Measurements from ENCODE around the gene SART3. TPM values are rescaled to one million over a fixed set of nuclear protein-coding genes. Genes with fewer than 3 reads are reported as not detected.

Gene SART3
- total and polyA plus RNA-seq, 10 of the 15 experiments (the other 5 are each of a cell fraction or from before 2014, with no cell fraction given) = 8.8 to 179 (median 54.9) TPM

GRCh38 chr12:108605000-108605689 lies 44.2 kb upstream of the SART3 start:
- BruUV-seq (replicated peaks) = no TSS peak
- no peak overlapping the region for H3K4me2 ChIP-seq (ENCODE audit: control insufficient read depth, insufficient read depth)
- ChIA-PET POLR2A (no interaction called here), SMC1A (ENCODE audit: uncharacterized antibody, unreplicated experiment) (interaction anchor here (0.6 to 1.5 kb wide), 3 partner anchors 10 to 974 kb away, joined by 3 to 5 read pairs (median 5); no protein-coding TSS in a partner anchor), RAD21 (ENCODE audit: unreplicated experiment) (no interaction called here), CTCF (no interaction called here)
- no peaks in the 10 kb centered on the region for H3K9me3 ChIP-seq (replicated peaks; ENCODE audit: control insufficient read depth, insufficient read depth, low read length)
- no peaks in the 10 kb centered on the region for H3K79me2 ChIP-seq (ENCODE audit: control insufficient read depth, insufficient read depth, low read length)
- intact Hi-C loops (cut with micrococcal nuclease; ENCODE audit: unreplicated experiment) (loop anchor here (5.0 kb wide), 1 partner anchor 688 kb away; no protein-coding TSS in a partner anchor), in situ Hi-C loops (cut with MboI) (no loop called here)
- no peaks in the 10 kb centered on the region for H3K27me3 ChIP-seq (replicated peaks in 1 of 2; ENCODE audit: control insufficient read depth in 2 of 2, insufficient read depth in 2 of 2, low read length in 1 of 2)
- no peak for DNase-seq (ENCODE audit: low read depth, low spot score)
- no peak overlapping the region for H3K9ac ChIP-seq (ENCODE audit: control insufficient read depth, insufficient read depth, low read length)
- no peaks in the 10 kb centered on the region for H3K36me3 ChIP-seq (ENCODE audit: control insufficient read depth in 2 of 2, insufficient read depth in 2 of 2, low read length in 1 of 2)
- TF ChIP-seq TCF12 (IDR thresholded peaks at IDR 0.05; ENCODE audit: low read depth, low read length) (no peak), EED (IDR thresholded peaks at IDR 0.05; ENCODE audit: low read depth) (0 out of 2 replicates have a peak, but pooled peaks have one; percentile 12), NR2F1 (conservative IDR thresholded peaks at IDR 0.05) (peak; percentile 64), ZNF687 (IDR thresholded peaks at IDR 0.05) (no peak)
- H3K27ac ChIP-seq (ENCODE audit: control insufficient read depth, insufficient read depth) = no peak overlapping the region
- WGBS (ENCODE audit: insufficient coverage, insufficient replicate concordance, low lambda C conversion rate, missing lambda C conversion rate) = 64% methylated on average over 3 of the region's 3 CpGs
- no peaks in the 10 kb centered on the region for H4K20me1 ChIP-seq (ENCODE audit: control insufficient read depth, insufficient read depth)
- no peak for FAIRE-seq
- peaks cover 12% of the 10 kb centered on the region for H3K4me1 ChIP-seq (ENCODE audit: control insufficient read depth, insufficient read depth, low read length)
- no peak overlapping the region for H3K4me3 ChIP-seq
- ATAC-seq = peak; percentile 32
- no peak overlapping the region for H2AFZ ChIP-seq (ENCODE audit: control insufficient read depth, low read depth, low read length)

Data from GM12878 (cell line).